DMS153 treated with DMSO at 0.1 percent for 48 hours (cell line): Measurements from ENCODE around the gene ZNF443.
A peak's percentile ranks its signal among the peaks of the same experiment; 100 is the strongest.
"Not testable (repeated sequence)": the region's sequence is repeated elsewhere in the genome, so short reads cannot be mapped to it uniquely, and the experiment has no call there.

ENCODE experiments used
- DNase-seq: peaks from one replicate; lab custom pipeline; 2025; ENCODE audit not compliant: unreplicated experiment; lab: John Stamatoyannopoulos, UW

The ZNF443 gene

GRCh38 chr19:12440541-12441316 lies at the start of gene ZNF443:
ZNF443 (minus strand) TSS chr19:12441021; CDS start chr19:12440914, 107 bp downstream.
- peak; percentile 93 for DNase-seq

- DNase-seq, result not testable (repeated sequence)
Observed at GRCh38 chr19:12486265-12486783, 45.5 kb upstream of the ZNF443 start.

DNA sequence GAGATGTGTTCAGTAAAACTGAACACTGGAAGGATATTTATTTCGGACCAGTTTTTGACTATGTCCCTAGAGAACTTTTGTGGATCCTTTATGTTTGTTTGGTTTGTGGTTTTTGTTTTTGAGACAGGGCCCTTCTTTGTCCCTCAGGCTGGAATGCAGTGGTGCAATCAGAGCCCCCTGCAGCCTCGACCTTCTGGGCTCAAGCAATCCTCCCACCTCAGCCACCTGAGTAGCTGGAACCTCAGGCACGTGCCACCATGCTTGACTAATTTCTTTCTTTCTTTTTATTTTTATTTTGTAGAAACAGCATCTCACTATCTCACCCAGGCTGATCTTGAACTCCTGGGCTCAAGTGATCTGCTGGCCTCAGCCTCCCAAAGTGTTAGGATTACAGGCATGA lies 44.8 kb upstream of the ZNF443 start:
- DNase-seq, result no peak

DNA sequence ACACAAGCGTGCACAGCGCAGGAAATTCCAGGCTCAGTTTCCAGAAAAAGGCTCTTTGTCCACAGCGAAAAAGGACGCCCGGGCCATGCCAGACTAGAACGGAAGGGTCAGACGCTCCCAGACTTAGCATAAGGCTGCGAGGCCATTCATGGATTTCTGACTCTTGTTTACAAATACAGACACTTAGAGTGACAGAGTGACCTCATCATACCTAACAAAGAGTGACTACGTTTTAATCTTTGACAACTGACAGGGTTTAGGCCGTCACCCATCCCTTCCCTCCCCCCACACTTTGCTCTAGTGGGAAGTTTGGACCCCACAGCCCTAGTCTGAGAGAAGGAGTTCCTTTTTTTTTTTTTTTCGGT lies 44.2 kb upstream of the ZNF443 start:
- DNase-seq, result no peak

GRCh38 chr19:12484371-12485051 lies 43.7 kb upstream of the ZNF443 start, which contains the start of gene ZNF709:
ZNF709 (minus strand) TSS chr19:12484816; CDS start chr19:12484657, 159 bp downstream.
- DNase-seq, result peak; percentile 83

DNA sequence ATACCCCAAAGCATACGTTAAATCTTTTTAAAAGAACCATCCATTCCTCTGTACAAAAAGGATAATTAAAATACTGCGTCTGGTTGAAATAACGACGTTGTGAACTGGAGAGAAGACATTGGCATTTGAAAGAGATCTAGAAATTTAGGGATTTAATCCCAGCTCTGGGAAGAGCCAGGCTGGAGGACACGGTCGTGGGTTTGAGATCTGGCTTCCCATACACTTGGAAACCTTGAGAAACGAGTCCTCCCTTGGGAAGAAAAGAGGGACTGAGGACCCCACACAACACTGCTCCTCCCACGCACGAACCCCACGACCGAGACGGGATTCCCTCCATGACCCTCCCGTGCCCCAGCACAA lies 43.2 kb upstream of the ZNF443 start:
- DNase-seq, result no peak

GRCh38 chr19:12482509-12482886 lies 41.7 kb upstream of the ZNF443 start:
- no peak for DNase-seq

GRCh38 chr19:12481781-12482508 lies 41.1 kb upstream of the ZNF443 start:
- no peak for DNase-seq

- no peak for DNase-seq
Observed at GRCh38 chr19:12478234-12478941, 37.6 kb upstream of the ZNF443 start.

- DNase-seq, result not testable (repeated sequence)
Observed at GRCh38 chr19:12467651-12468050, 26.8 kb upstream of the ZNF443 start.

DNA sequence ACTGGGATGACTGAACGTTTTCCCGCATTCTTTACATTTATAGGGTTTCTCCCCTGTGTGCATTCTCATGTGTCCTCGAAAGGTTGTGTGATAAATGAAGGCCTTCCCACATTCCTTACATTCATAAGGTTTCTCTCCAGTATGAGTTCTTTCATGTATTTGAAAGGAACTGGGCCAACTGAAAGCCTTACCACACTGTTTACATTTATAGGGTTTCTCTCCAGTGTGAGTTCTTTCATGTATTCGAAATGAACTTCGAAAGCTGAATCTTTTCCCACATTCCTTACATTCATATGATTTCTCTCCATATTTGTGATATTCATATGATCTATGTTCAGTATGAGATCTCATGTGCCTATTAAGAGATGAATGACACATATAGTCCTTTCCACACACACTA lies 24.4 kb upstream of the ZNF443 start:
- no peak for DNase-seq

DNA sequence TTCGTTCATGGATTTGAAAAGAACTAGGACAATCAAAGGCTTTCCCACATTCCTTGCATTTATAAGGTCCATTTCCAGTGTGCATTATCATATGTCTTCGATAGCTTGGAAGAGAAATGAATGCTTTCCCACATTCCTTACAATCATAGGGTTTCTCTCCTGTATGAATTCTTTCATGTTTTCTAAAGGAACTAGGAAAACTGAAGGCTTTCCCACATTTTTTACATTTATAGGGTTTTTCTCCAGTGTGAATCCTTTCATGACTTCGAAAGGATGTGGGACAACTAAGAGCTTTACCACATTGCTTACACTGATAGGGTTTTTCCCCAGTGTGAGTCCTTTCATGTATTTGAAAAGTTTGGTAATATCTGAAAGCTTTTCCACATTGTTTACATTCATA lies 23.9 kb upstream of the ZNF443 start:
- DNase-seq, result no peak

GRCh38 chr19:12464139-12464538 lies 23.3 kb upstream of the ZNF443 start:
- DNase-seq, result not testable (repeated sequence)

GRCh38 chr19:12453495-12453894 lies 12.7 kb upstream of the ZNF443 start:
- no peak for DNase-seq

- no peak for DNase-seq
Observed at GRCh38 chr19:12450844-12451243, 10.0 kb upstream of the ZNF443 start.

- no peak for DNase-seq
Observed at GRCh38 chr19:12448808-12449207, 8.0 kb upstream of the ZNF443 start.

- DNase-seq, result not testable (repeated sequence)
Observed at GRCh38 chr19:12439686-12440540, 908 bp downstream of the ZNF443 start.

DNA sequence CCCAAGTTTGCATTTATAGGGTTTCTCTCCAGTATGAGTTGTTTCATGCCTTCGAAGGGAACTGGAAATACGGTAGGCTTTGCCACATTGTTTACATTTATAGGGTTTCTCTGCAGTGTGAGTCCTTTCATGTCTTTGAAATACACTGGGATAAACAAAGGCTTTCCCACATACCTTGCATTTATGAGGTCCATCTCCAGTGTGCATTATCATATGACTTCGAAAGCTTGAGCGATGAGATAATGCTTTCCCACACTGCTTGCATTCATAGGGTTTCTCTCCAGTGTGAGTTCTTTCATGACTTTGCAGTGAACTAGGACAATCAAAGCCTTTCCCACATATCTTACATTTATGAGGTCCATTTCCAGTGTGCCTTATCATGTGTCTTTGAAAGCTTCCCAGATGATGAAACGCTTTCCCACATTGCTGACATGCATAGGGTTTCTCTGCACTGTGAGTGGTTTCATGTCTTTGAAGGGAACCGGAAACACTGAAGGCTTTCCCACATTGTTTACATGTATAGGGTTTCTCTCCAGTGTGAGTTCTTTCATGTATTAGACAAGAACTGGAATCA lies 10.0 kb downstream of the ZNF443 start:
- DNase-seq, result not testable (repeated sequence)

DNA sequence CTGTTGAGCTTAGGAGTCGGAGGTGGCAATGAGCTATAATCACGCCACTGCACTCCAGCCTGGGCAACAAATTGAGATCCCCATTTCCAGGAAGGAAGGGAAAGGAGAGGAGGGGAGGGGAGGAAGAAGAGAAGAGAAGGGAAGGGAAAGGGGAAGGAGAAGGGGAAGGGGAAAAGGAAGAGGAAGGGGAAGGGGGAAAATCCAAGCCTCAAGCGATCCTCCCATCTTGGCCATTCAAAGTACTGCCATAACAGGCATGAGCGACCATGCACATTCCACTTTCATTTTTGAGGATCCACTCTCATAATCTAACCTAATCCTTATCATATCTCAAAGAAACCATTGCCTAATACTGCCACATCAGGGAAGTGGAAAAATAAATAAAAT lies 14.9 kb downstream of the ZNF443 start:
- DNase-seq, result no peak
